GM13976 (cell line): ENCODE data around the gene UNC5A.
A peak's percentile ranks its signal among the peaks of the same experiment; 100 is the strongest.

Experiments used
- DNase-seq: peaks from one replicate; pipeline ENCODE4 v3.0.0; 2012; ENCODE audit warnings: low spot score
- CTCF ChIP-seq: IDR thresholded peaks from 2 replicates; pipeline ENCODE4 v1.5.1; 2012; ENCODE audit warnings: borderline replicate concordance, mild to moderate bottlenecking; ENCODE audit not compliant: insufficient read depth; ENCODE audit errors: extremely low read depth, missing control alignments, control extremely low read depth
- in situ Hi-C: fragments of 300-500 bp; cut with MboI; formaldehyde crosslinking; loops from one replicate; pipeline ENCODE4 v1.12.0; 2022; ENCODE audit warnings: low sequenced_read_pairs, mixed read lengths, inconsistent platforms; ENCODE audit not compliant: unreplicated experiment

UNC5A gene

GRCh38 chr5:176771102-176771845, 39.1 kb upstream of the UNC5A start:
- DNase-seq, result no peak
- in situ Hi-C loops, result no loop called here
- TF ChIP-seq CTCF, result no peak

DNA sequence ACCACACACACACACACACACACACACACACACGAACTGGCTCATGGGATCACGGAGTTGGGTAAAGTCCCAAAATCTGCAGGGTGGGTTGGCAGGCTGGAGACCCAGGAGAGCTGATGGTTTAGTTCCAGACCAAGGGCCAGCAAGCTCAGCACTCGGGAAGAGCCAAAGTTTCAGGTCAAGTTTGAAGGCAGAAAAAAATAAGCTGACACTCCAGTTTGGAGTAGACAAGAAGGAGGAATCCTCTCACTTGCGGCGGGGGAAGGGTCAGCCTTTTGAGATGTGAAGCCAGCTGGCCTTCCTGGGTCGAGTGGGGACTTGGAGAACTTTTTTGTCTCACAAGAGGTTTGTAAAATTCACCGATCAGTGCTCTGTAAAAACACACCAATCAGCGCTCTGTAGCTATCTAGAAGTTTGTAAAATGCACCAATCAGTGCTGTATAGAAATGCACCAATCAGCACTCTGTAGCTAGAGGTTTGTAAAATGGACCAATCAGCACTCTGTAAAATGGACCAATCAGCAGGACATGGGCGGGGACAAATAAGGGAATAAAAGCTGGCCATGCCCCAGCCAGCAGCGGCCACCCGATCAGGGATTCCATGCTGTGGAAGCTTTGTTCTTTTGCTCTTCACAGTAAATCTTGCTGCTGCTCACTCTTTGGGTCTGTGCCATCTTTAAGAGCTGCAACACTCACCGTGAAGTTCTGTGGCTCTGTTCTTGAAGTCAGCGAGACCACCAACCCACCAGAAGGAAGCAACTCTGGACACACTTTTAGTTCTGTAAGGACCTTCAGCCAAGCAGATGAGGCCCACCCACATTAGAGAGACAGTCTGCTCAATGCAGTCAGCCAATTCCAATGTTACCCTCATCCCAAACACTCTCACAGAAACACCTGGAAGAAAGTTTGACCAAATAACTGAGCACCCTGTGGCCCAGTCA, 37.8 kb upstream of the UNC5A start:
- in situ Hi-C loops, result no loop called here
- TF ChIP-seq CTCF, result no peak
- DNase-seq, result no peak

- in situ Hi-C loops, result no loop called here
- no peak for TF ChIP-seq CTCF
Measured at GRCh38 chr5:176773408-176774035, 36.8 kb upstream of the UNC5A start.

DNA sequence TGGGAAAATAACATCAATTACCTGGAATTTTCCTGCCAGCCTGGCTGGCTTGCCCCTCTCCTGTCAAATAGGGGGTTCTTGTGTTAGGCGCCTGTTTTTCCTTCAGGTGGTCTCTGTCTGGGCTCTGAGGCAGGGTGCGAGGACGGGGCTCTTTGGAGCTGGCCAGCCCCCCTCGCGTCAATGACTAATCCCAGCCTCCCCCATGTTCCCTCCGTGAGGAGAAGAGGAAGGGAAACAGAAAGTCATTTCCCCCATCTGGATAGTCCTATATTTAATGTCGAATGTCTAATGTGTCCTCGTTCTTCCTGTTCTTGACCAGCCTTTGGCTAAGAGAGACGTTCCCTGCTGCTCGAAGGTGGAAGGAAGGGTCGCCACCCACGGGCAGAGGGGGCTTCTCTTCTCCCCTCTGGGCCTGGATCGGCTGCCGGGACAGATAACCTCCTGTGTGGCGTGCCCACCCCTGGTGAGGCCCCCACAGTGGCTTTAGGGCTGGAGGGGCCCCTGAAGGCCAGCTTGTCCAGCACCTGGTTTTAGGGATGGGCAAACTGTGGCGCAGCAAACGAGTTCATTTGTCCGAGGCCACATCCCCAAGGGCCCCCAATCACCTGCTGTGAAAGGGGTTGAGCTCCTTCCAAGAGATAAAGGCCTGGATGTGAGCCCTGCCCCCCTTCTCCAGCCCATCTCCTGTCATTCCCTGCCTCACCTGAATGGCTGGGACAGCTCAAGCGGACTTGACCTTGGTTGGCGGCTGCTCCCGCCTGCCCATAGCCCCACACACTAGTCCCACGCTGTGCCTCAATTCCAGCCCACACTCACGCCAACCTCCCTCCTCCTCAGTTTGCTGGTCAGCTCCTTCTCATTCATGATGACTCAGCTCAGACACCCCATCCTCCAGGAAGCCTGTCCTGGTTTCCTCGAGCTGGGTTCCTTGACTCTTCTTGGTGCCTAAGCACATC, 35.9 kb upstream of the UNC5A start:
- no peak for TF ChIP-seq CTCF
- in situ Hi-C loops, result no loop called here
- peak; percentile 13 for DNase-seq

More at GRCh38 chr5:176773408-176774035, 36.8 kb upstream of the UNC5A start:
- peak; percentile 6 for DNase-seq

DNA sequence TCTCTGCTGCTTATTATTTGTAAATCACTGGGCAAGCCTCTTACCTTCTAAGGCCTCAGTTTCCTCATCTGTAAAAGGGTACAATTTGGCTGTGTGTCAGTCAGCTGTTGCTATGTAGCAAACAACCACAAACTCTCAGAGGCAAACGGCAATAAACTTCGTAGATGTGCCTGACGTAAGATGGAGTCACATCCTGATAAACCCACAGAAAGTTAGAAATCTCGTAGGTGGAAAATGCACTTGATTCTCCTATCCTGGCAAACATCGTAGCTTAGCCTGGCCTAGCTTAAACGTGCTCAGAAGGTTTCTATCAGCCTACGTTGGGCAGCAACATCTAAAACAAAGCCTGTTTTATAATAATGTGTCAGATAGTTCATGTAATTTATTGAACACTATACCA, 35.0 kb upstream of the UNC5A start:
- in situ Hi-C loops, result no loop called here
- peak; percentile 5 for DNase-seq
- no peak for TF ChIP-seq CTCF

DNA sequence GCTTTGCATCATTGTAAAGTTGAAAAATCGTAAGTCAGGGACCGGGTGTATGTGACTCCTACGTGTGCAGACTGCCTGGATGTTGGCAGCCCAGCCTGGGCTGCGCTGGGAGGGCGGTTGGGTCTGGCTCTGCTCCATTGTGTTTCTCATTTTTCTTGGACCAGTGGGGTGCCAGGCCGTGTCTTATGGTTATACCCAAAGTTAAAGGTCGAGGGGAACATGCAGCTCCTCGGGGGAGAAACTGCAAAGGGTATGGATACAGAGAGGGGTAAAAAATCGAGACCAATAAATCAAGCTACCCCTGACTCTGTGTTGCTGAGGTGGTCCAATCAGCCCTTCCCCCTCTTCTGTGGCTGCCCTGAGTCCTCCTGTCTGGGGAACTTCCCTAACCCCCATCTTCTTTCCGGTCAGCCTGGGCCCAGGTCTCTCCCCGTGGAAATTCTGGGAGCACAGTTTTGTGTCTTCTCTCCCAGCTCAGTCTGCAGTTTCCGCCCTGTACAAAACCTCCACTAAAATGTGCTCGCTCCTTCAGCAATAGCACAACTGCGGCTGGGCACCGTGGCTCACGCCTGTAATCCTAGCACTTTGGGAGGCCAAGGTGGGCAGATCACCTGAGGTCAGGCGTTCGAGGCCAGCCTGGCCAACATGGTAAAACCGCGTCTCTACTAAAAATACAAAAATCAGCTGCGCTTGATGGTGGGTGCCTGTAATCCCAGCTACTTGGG, 34.1 kb upstream of the UNC5A start:
- TF ChIP-seq CTCF, result no peak
- in situ Hi-C loops, result no loop called here
- peak; percentile 7 for DNase-seq
